RCC 7860 (cell line): Measurements from ENCODE around the gene HECTD1.
A peak's percentile ranks its signal among the peaks of the same experiment; 100 is the strongest.
"Not testable (repeated sequence)": the region's sequence is repeated elsewhere in the genome, so short reads cannot be mapped to it uniquely, and the experiment has no call there.

Source experiments
- DNase-seq: peaks from one replicate; pipeline ENCODE4 v3.0.0-alpha.2; 2015; ENCODE audit warnings: low spot score
- FAIRE-seq: peaks from 2 replicates; lab custom pipeline; 2012; peaks lifted over from hg19 to GRCh38; lab: Jason Lieb, UNC

HECTD1 gene

DNA sequence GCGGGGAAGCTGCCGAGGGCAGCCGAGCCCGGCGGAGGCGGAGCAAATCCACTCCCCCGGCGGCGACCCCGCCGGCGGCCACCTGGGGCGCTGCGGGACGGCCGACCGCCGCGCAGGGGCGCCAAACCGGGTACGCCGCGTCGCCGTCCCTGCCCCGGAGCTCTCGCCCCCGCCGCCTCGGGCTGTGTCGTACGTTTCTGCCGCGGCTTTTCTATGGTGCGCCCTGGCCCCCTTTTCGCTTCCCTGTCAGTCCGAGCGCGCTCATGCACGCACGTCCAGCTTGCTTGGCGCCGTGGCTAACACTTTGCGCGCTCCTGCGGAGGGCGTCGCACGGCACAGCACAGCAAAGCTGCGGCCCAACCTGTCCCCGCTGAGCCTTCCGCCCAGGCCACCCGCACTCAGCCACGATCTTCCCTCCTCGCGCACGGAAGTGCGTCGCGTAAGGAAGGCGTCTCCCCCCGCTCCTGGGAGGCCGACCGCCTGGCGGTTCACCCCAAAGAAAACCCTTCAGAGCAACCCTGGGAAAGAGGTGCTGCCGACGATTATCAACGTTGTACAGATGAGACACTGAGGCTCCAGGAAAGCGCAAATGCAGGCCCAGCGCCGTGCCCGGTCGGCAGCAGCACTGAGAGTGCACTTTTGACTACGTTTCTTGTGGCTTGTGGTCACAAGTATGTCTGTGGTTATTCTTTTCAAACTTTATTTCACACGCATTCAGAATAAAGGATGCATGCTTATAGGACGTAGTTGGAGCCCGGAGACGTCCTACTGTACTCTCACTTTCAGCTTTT, at the start of gene HECTD1:
Gene HECTD1 (minus strand): TSS at position 39 of the 791 bp plus-strand sequence. CDS start 1,857 bp downstream, outside the sequence.
- FAIRE-seq, result no peak

DNA sequence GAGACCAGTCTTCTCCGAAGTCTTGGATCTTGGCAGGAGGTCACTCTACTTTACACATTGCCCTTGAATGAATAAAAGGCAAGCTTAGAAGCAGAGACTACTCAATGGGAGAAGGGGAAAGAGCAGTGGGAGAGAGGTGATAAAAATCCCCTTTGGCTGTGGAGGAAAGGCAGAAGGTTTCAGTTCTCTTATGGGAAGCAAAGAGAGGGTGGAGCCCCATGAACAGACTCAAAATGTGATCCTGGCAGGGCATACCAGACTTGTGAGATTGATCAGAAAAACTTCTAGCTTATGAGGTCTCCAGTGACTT, 49.6 kb upstream of the HECTD1 start:
- FAIRE-seq, result no peak
- DNase-seq, result no peak

More for the DNA sequence above, at the start of gene HECTD1:
- DNase-seq, result peak; percentile 59

DNA sequence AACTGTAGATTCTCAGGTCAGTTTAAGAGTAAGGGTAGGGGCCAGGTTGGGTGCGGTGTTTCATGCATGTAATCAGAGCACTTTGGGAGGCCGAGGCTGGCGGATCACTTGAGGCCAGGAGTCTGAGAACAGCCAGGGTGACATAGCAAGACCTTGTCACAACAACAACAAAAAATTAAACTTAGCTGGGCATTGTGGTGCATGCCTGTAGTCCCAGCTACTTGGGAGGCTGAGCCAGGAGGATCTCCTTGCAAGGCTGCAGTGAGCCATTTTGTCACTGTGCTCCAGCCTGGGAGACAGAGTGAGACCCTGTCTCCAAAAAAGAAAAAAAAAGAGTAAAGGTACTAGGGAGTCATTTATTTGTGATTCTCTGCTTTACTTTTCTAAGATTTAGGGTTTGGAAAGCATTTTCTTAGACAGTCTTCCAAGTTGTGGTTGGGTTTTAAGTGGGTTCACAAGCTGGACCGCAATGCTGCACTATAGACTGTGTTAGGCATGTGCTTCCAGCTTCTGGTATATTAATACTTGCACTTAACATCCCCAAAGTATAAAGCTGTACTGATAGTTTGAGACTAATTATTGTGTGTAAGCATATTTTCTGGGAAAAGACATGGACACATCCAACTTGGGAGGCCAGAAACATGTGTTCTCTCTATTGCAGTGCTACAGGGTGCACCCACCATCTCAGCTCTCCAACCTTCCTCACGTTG, 49.1 kb upstream of the HECTD1 start:
- no peak for DNase-seq
- no peak for FAIRE-seq

DNA sequence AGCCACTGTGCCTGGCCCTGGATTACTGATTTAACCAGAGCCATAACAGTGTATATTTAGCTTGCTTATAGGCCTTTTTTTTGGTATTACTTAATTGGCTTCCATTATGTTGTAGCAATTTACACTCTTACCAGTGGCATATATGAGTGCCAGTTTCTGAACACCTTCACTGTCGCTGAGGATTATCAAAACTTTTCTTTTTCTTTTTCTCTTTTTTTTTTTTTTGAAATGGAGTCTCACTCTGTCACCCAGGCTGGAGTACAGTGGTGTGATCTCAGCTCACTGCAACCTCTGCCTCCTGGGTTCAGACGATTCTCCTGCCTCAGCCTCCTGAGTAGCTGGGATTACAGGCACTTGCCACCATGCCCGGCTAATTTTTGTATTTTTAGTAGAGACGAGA, 48.3 kb upstream of the HECTD1 start:
- not testable (repeated sequence) for FAIRE-seq, DNase-seq

DNA sequence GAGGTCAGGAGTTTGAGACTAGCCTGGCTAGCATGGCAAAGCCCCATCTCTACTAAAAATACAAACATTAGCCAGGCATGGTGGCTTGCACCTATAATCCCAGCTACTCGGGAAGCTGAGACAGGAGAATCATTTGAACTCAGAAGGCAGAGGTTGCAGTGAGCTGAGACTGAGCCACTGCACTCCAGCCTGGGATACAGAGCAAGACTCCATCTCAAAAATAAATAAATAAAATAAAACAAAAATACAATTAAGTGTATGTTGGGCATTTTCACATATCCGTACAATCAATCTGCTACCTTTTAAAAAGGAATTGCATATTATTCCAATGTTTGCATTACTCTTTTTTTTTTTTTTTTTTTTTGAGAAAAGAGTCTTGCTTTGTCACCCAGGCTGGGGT, 47.7 kb upstream of the HECTD1 start:
- DNase-seq (no peak), FAIRE-seq (no peak)

DNA sequence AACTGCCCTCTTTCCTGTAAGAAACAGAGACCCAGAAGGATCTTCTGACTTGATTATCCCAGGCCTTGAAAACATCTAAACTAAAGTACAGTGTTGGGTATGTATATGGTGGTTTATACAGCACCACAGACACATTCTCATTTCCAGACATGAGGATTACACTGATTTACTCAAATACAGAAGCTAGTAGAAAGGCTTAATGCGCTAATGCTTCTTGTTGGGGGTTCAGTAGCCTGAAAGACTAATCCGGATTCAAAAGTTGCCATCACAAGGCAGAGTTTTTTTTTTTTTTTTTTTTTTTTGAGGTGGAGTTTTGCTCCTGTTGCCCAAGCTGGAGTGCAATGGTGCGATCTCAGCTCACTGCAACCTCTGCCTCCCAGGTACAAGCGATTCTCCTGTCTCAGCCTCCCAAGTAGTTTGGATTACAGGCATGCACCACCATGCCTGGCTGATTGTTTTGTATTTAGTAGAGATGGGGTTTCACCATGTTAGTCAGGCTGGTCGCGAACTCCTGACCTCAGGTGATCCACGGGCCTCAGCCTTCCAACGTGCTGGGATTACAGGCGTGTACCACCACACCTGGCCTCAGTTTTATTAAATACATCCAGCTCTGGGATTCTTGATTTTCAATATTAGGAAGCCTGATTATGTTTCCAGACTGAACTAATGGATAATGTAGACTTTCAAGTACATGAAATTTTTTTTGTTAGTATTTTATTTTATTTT, 46.3 kb upstream of the HECTD1 start:
- DNase-seq, result no peak
- no peak for FAIRE-seq

DNA sequence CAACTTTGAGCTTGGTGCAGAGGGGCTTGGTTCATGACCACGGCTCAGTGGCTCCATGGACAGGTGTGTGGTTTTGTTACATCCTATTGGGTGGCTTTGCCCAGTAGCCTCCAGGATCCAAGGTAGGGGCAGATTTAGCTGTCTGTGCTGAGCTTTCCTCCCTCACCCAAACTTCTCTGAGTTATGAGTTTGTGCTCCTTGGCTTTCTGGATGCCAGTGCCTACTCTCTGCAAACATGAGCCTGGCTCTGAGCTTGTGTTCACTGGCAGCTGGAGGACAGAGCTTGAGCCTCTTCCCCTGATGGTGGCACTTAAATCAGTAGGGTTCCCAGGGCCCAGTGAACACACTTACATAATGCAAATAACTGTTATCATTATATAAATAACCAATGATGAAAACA, 45.3 kb upstream of the HECTD1 start:
- no peak for FAIRE-seq
- DNase-seq, result no peak

DNA sequence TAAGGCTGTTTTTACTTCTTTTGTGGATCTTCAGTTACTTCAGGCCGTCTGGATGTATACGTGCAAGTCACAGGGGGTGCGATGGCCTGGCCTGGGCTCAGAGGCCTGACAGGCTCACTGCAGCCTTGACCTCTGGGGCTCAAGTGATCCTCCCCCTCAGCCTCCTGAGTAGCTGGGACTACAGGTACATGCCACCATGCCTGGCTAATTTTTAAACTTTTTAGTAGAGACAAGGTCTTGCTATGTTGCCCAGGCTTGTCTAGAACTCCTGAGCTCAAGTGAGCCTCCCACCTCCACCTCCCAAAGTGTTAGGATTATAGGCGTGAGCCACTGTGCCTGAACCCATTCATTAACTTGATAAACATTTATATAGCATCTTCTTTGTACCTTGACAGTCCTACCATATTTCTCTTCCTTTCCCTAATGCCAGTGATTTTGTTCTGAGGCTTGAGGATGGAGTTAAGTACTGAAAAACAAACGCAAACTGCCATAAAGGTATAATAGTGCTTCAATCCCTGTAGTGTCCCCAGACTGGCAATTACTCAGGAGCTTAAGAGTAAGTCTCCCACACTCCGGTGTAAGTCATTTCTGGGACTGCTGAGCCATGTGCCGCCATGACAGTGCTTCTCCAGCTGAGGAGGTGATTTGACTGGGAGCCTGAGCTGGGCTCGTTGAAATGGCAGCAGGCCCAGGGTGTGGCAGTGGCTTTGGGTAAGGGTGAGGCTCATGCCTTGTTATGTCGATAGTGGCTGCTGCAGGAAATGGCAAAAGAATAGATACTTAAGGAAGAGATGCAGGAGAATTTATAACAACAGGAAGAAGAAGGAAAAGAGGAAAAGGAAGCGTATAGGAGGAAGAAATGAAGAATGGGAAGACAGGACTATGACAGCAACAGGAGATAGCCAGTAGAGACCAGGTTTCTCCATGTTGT, 43.7 kb upstream of the HECTD1 start:
- DNase-seq, result no peak
- FAIRE-seq, result no peak

DNA sequence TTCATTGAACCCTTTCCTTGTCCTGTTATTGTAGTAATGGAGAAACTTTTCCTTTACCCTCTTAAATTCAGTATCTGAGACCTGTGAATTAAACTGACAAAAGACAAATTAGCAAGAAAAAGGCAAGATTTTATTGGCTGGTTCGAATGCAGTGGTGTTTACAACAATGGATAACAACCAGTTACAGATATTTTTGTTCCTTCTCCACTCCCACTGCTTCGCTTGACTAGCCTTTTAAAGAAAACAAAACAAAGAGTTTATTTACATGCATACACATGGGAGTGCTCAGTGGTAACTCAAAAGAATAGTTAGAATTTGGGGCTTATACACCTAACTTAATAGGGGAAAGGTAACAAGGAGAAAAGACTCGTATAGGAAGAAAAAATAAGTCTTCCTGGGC, 37.0 kb upstream of the HECTD1 start:
- FAIRE-seq (no peak), DNase-seq (no peak)

DNA sequence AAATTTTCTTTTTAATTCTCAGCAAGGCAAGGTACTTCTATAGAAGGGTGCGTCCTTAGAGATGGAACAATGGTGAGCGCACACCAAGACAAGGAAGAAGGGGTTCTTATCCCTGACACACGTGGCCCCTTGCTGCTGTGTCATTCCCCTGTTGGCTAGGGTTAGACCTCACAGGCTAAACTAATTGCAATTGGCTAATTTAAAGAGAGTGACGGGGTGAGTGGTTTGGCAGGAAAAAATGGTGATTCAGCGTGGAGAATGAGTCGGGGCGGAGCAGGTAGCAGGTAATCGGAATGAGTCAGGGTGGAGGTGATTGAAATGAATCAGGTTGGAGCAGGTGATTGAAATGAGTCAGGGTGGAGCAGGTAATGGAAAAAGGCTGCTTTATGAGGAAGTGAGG, 36.3 kb upstream of the HECTD1 start:
- no peak for DNase-seq

DNA sequence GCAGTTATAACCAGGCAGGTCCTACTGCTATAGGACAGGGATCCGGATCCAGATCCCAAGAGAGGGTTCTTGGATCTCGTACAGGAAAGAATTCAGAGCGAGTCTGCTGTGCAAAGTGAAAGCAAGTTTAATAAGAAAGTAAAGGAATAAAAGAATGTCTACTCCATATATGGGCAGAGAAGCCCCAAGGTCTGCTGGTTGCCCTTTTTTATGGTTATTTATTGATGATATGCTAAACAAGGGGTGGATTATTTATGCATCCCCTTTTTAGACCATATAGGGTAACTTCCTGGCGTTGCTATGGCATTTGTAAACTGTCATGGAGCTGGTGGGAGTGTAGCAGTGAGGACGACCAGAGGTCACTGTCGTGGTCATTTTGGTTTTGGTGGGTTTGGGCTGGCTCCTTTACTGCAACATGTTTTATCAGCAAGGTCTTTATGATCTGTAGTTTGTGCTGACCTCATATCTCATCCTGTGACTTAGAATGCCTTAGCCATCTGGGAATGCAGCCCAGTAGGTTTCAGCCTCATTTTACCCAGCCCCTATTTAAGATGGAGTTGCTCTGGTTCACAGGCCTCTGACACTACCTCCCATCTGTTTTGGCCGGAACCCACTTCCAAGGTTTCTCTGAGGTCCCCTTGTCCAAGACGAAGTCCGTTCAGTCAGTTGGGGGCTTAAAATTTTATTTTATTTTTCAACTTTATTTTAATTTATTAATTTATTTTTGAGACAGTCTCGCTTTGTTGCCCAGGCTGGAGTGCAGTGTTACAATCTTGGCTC, 34.8 kb upstream of the HECTD1 start:
- not testable (repeated sequence) for DNase-seq, FAIRE-seq

More for the DNA sequence above, 36.3 kb upstream of the HECTD1 start:
- no peak for FAIRE-seq

DNA sequence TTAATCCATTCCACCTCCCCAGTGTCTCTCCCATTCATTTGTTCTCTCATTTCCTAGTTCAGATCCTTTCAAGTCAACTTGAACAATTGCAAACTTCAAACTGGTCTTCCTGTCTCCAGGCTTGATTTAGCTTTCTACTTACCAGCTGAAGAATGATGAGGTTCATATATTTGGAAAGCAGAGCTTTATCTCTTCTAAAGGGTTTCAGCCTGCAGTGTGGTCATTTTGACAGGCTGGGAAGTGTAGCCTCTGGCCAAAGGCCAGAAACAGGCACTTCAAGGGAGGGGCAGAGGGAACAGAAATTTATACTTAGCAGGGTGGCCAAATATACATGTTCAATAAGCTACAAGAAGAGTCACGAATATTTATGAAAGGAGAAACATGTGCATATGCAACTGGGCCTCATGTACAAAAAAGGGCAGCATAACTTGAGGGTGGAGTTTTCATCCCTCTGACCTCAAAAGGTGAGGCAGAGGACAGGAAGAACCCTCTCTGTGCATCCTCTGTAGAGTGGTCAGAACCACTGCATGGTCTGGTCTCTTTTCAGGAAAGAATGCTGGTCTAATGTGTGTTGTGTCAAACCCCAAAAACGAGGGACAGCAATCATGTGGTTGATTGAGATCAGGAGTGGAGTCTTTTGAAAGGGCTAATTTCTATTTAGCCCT, 34.0 kb upstream of the HECTD1 start:
- DNase-seq (no peak), FAIRE-seq (no peak)

DNA sequence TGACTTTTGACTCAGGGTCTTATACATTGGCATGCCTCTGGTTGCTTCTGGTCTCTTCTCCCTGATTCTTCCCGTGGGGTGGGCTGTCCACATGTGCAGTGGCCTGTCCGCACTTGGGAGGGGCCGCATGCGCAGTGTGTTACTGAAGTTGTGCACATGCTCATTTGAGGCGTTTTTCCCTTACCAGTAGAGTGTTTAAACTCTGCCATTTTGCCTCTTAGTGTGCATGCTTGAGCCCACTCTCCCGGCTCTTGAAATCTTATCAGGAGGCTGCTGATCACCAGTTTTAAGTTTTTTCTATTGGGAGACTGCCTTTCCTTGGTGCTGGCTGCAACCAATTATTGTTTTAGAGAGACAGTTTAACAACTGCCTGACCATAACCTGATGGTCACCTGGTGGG, 32.1 kb upstream of the HECTD1 start:
- no peak for DNase-seq
- FAIRE-seq, result no peak

DNA sequence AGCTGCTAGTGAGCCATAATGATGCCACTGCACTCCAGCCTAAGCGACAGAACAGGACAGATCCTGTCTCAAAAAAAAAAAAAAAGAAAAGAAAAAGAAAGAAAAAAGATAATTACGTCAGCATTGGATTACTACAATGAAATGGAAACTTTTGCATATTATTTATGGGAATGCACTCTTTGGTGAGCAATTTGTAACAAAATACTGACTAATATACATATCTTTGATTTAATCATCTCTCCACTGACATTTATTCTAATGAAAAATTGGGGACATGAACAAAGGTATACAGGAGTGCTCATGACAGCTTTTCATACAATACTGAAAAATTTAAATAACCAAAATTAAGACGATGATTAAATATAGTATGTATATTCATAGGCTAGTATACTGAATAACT, 27.9 kb upstream of the HECTD1 start:
- DNase-seq (no peak), FAIRE-seq (no peak)

DNA sequence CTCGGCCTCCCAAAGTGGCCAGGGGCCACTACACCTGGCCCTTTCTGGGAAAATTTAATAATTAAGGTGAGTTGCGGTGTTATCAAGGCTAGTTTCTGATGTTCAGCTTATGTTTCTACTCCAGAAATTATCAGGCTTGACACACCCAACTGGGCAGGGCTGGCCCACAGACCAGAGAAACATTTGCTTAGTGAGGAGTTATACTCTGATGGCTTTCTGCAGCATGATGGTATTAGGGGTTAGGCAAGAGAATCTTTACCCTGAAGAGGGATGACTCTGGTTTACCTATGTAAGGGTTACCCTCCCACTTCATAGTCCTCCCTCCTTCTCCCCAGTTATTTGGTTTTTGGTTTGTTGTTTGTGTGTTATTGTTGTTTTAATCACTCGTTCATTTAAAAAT, 24.5 kb upstream of the HECTD1 start:
- no peak for FAIRE-seq
- no peak for DNase-seq

DNA sequence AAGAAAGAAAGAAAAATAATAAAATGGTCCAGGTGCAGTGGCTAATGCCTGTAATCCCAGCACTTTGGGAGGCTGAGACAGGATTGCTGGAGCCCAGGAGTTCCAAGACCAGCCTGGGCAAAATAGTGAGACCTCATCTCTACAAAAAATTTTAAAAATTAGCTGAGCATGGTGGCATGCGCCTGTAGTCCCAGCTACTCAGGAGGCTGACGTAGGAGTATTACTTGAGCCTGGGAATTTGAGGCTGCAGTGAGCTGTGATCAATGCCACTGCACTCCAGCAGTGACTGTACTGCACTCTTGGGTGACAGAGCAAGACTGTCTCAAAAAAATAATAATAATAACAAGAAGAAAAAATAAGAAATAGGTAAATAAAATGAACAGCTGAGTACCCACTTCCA, 23.7 kb upstream of the HECTD1 start:
- not testable (repeated sequence) for FAIRE-seq, DNase-seq

DNA sequence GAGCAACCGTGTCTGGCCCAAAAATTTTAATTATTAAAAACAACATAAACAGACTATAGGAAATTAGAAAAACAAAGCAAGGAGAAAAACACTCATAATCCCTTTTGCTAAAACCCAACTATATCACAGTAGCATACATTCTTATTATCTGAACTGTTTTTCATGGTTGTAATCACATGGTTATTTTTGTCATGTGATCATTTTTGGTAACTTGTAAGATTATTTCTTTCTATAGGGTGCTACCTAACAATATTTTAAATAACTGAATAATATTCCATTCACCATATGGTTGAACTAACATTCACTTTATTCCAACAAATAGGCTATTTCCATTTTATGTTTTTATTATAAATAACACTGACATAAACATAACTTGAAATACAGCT, 23.0 kb upstream of the HECTD1 start:
- FAIRE-seq (no peak), DNase-seq (no peak)

DNA sequence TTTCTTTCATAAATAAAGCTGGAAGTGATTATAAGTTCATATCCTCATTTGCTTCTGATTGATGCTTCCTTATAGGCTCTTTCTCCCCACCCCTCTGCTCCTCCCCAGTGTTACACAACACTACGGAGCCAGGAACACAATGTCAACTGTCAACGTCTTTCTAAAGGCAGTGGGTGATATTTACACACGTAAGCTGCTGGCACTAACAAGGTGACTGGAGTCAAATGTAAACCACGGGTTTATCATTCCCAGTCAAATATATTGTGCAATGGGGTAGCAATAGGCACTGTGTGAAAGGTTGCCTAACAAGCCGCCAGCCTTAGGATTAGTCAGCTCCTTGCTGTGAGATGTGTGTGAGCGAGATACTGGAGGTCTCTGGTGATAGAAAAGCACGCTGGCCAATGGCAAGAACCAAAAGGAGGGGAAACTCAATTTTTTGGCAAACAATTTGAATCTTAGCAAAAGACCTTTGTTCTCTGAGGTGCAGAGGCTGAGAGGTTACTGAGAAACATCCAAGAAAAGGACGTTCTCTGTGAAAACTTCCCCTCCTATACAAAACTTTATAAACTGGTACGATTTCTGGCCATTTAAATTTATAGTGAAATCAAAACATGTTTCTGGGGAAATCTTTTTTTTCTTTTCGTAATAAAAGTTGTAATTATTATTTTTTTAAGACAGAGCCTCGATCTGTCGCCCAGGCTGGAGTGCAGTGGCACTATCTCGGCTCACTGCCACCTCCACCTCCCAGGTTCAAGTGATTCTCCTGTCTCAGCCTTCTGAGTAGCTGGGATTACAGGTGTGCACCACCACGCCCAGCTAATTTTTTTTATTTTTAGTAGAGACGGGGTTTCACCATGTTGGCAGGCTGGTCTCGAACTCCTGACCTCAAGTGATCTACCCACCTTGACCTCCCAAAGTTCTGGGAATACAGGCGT, 22.3 kb upstream of the HECTD1 start:
- DNase-seq (peak; percentile 70), FAIRE-seq (peak; percentile 68)
